GM12891 (cell line): Measurements from ENCODE around the gene CELF2.

Source experiments
- POLR2A ChIP-seq: IDR thresholded peaks from 2 replicates; pipeline ENCODE4 v1.6.1; 2011; ENCODE audit warnings: low read depth, low read length, control low read depth
- POU2F2 ChIP-seq: IDR thresholded peaks from 2 replicates; pipeline ENCODE4 v1.6.1; 2011; ENCODE audit warnings: low read depth, mild to moderate bottlenecking, control low read depth, low read length, moderate library complexity
- SPI1 ChIP-seq: IDR thresholded peaks from 2 replicates; pipeline ENCODE4 v1.6.1; 2011; ENCODE audit warnings: low read depth, low read length, control low read depth

DNA sequence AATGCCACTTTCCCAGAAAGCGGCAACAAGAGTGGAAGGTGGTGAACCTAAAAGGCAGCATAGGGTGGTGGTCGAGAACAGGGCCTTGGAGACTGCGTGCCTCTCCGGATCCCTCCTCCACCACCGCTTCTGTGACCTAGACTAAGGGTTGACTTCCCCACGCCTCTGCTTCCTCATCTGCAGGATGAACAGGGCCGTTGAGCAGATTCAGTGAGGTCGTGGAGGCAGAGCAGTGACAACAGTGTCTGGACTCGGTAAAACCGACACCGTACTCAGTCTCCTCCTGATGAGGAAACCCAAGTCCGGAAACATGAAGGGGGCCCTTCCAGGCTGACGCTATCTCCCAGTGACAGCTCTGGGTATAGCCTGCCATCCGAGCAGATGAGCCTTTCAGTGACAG, 162.6 kb downstream of the CELF2 start:
- TF ChIP-seq SPI1 (peak; percentile 60), POU2F2 (no peak), POLR2A (peak; percentile 67)
